ENCODE measurements around the gene CYB5B. TPM values are rescaled to one million over a fixed set of nuclear protein-coding genes. Genes with fewer than 3 reads are reported as not detected.

Gene CYB5B
- total and polyA plus RNA-seq, 2 donors (not counting 3 experiments of a cell fraction or from before 2014, with no cell fraction given), result 175 to 176 TPM

DNA sequence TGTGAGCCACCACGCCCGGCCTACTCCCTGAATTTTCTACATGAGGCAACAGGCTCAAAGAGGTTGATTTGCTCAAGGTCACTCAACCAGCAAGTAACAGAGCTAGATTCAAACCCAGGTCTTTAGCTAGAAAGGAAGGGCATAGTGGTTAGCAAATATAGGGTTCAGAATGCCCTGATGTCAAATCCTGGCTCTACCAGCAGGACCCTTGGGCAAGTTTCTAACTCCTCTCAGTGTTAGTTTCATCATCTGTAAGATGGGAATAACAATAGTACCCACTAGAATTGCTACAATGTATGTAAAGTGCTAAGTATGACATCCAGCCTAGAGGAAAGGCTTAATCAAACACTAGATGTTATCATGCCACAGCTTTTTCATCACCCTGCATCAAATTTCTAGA, 19.1 kb upstream of the CYB5B start:
- H3K4me2 ChIP-seq (ENCODE audit: insufficient read depth, low read length), result no peak overlapping the region
- peaks cover 34% of the 10 kb centered on the region for H3K4me1 ChIP-seq (ENCODE audit: control insufficient read depth, extremely low read depth, insufficient read depth, low read length)
- DNase-seq (ENCODE audit: low read depth, low spot score) (no peak), FAIRE-seq (no peak)
- POLR2A ChIA-PET, result interaction anchor here (0.7 kb wide), 1 partner anchor 210 kb away, joined by 7 read pairs; no protein-coding TSS in a partner anchor
- intact Hi-C loops (cut with micrococcal nuclease) (no loop called here), dilution Hi-C loops (cut with MboI; ENCODE audit: extremely low pct_ligation_motif_present, low sequenced_read_pairs) (no loop called here)
- no peak overlapping the region for H3K4me3 ChIP-seq (replicated peaks in 1 of 3; ENCODE audit: insufficient read depth in 1 of 3, low read depth in 1 of 3, low read length in 3 of 3)
- peak; percentile 30 for TF ChIP-seq GATA2 (IDR thresholded peaks at IDR 0.05; ENCODE audit: insufficient read depth, insufficient read length, low read depth, low read length)
- no peak for TF ChIP-seq POLR2A (IDR thresholded peaks at IDR 0.05; ENCODE audit: low read depth, low read length)
- TF ChIP-seq POLR2AphosphoS5 (IDR thresholded peaks at IDR 0.05; ENCODE audit: insufficient read depth, low read depth, low read length), result no peak
- H3K27me3 ChIP-seq (ENCODE audit: control insufficient read depth in 2 of 2, insufficient read depth in 2 of 2, low read length in 2 of 2), result no peaks in the 10 kb centered on the region
- H4K20me1 ChIP-seq (replicated peaks; ENCODE audit: control insufficient read depth, extremely low read depth, insufficient read depth, low read length), result no peaks in the 10 kb centered on the region
- H2AFZ ChIP-seq (ENCODE audit: low read depth, low read length), result no peak overlapping the region
- no peaks in the 10 kb centered on the region for H3K9me3 ChIP-seq (replicated peaks; ENCODE audit: control insufficient read depth, insufficient read depth, low read length)
- CTCF ChIA-PET, result interaction anchor here (1.3 to 2.1 kb wide), 7 partner anchors 8 to 72 kb away, joined by 3 to 10 read pairs (median 6); partner anchors contain the start of gene CYB5B
- H3K9me1 ChIP-seq (replicated peaks; ENCODE audit: control insufficient read depth, extremely low read depth, insufficient read depth, low read length), result no peaks in the 10 kb centered on the region
- H3K36me3 ChIP-seq (ENCODE audit: control insufficient read depth in 2 of 2, extremely low read depth in 1 of 2, insufficient read depth in 2 of 2, low read length in 2 of 2), result no peaks in the 10 kb centered on the region
- BruUV-seq (replicated peaks), result no TSS peak
- no peak overlapping the region for H3K9ac ChIP-seq (replicated peaks; ENCODE audit: extremely low read depth, insufficient read depth, low read length)
- H3K27ac ChIP-seq (ENCODE audit: insufficient read depth, low read depth, low read length), result no peak overlapping the region
- no peaks in the 10 kb centered on the region for H3K79me2 ChIP-seq (ENCODE audit: control insufficient read depth, insufficient read depth, low read length)

DNA sequence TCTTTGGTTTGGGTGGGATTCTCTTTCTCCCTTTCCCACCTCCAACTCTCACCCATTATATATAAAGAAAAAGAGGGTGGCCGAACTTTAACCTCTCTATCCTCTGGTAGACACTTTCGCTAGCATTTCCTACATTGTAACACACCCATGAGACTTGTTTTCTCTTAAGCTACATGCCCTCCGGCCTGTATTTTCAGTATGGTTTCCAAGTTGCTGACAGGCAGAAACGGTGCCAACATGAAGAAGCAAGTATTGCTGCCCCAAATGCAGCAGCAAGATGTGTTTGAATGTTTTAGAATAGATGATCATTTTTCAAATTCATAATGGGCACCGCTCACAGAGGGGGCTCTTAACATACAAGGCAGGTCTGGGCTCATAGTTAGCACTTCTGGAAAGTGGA, 18.7 kb upstream of the CYB5B start:
- no peaks in the 10 kb centered on the region for H3K9me3 ChIP-seq (replicated peaks; ENCODE audit: control insufficient read depth, insufficient read depth, low read length)
- no peak overlapping the region for H3K4me2 ChIP-seq (ENCODE audit: insufficient read depth, low read length)
- DNase-seq (ENCODE audit: low read depth, low spot score), result peak; percentile 28
- no peaks in the 10 kb centered on the region for H3K27me3 ChIP-seq (ENCODE audit: control insufficient read depth in 2 of 2, insufficient read depth in 2 of 2, low read length in 2 of 2)
- H3K4me1 ChIP-seq (ENCODE audit: control insufficient read depth, extremely low read depth, insufficient read depth, low read length), result peaks cover 38% of the 10 kb centered on the region
- no peaks in the 10 kb centered on the region for H3K79me2 ChIP-seq (ENCODE audit: control insufficient read depth, insufficient read depth, low read length)
- BruUV-seq (replicated peaks), result no TSS peak
- H3K36me3 ChIP-seq (ENCODE audit: control insufficient read depth in 2 of 2, extremely low read depth in 1 of 2, insufficient read depth in 2 of 2, low read length in 2 of 2), result no peaks in the 10 kb centered on the region
- H3K9me1 ChIP-seq (replicated peaks; ENCODE audit: control insufficient read depth, extremely low read depth, insufficient read depth, low read length), result no peaks in the 10 kb centered on the region
- dilution Hi-C loops (cut with MboI; ENCODE audit: extremely low pct_ligation_motif_present, low sequenced_read_pairs) (no loop called here), intact Hi-C loops (cut with micrococcal nuclease) (no loop called here)
- TF ChIP-seq, protein P1, sequence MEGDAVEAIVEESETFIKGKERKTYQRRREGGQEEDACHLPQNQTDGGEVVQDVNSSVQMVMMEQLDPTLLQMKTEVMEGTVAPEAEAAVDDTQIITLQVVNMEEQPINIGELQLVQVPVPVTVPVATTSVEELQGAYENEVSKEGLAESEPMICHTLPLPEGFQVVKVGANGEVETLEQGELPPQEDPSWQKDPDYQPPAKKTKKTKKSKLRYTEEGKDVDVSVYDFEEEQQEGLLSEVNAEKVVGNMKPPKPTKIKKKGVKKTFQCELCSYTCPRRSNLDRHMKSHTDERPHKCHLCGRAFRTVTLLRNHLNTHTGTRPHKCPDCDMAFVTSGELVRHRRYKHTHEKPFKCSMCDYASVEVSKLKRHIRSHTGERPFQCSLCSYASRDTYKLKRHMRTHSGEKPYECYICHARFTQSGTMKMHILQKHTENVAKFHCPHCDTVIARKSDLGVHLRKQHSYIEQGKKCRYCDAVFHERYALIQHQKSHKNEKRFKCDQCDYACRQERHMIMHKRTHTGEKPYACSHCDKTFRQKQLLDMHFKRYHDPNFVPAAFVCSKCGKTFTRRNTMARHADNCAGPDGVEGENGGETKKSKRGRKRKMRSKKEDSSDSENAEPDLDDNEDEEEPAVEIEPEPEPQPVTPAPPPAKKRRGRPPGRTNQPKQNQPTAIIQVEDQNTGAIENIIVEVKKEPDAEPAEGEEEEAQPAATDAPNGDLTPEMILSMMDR (IDR thresholded peaks at IDR 0.05; ENCODE audit: extremely low read depth in 1 of 2, insufficient read depth in 1 of 2, low read depth in 1 of 2, low read length in 2 of 2), result no peak
- no peak for TF ChIP-seq JUN (IDR thresholded peaks at IDR 0.05; ENCODE audit: borderline replicate concordance, insufficient read depth, insufficient read length, low read depth)
- no peak for TF ChIP-seq EZH2 (IDR thresholded peaks at IDR 0.05; ENCODE audit: borderline replicate concordance, low read depth, low read length, severe bottlenecking)
- no peak for TF ChIP-seq FOS (IDR thresholded peaks at IDR 0.05; ENCODE audit: borderline replicate concordance, insufficient read depth, low read length)
- no peak for TF ChIP-seq MYC (IDR thresholded peaks at IDR 0.05; ENCODE audit: low read depth, low read length)
- ChIA-PET CTCF (interaction anchor here (2.1 kb wide), 1 partner anchor 10 kb away, joined by 10 read pairs; no protein-coding TSS in a partner anchor), POLR2A (no interaction called here)
- H4K20me1 ChIP-seq (replicated peaks; ENCODE audit: control insufficient read depth, extremely low read depth, insufficient read depth, low read length), result no peaks in the 10 kb centered on the region
- no peak overlapping the region for H2AFZ ChIP-seq (ENCODE audit: low read depth, low read length)
- H3K27ac ChIP-seq (ENCODE audit: insufficient read depth, low read depth, low read length), result no peak overlapping the region
- H3K9ac ChIP-seq (replicated peaks; ENCODE audit: extremely low read depth, insufficient read depth, low read length), result no peak overlapping the region
- H3K4me3 ChIP-seq (replicated peaks in 1 of 3; ENCODE audit: insufficient read depth in 1 of 3, low read depth in 1 of 3, low read length in 3 of 3), result no peak overlapping the region
- no peak for FAIRE-seq

All from endothelial cell of umbilical vein (primary cell).